Neural progenitor cell (in vitro differentiated cells): Measurements from ENCODE around the gene CHRDL2. TPM values are rescaled to one million over a fixed set of nuclear protein-coding genes. Genes with fewer than 3 reads are reported as not detected.

Source experiments
- DNase-seq: peaks from one replicate; pipeline ENCODE4 v3.0.0-alpha.2; 2016; ENCODE audit warnings: low spot score
- H2AFZ ChIP-seq: fragments of 200-600 bp; sonication (generic); replicated peaks from 2 replicates; pipeline ENCODE4 v1.6.1; 2016; ENCODE audit warnings: antibody characterized with exemption
- H3F3A ChIP-seq: fragments of 200-600 bp; sonication (generic); 2 replicates; pipeline ENCODE4 v1.6.1; 2016; ENCODE audit warnings: antibody characterized with exemption, low read depth
- H3K27ac ChIP-seq: fragments of 200-600 bp; sonication (generic); 2 replicates; pipeline ENCODE4 v1.5.1; 2016; ENCODE audit warnings: mild to moderate bottlenecking
- H3K27me3 ChIP-seq: fragments of 200-600 bp; sonication (generic); 2 replicates; pipeline ENCODE4 v1.6.1; 2016; ENCODE audit warnings: mild to moderate bottlenecking, moderate library complexity
- H3K36me3 ChIP-seq: fragments of 200-600 bp; sonication (generic); 2 replicates; pipeline ENCODE4 v1.5.1; 2016
- H3K4me1 ChIP-seq: fragments of 200-600 bp; sonication (generic); 2 replicates; pipeline ENCODE4 v1.6.1; 2016; ENCODE audit warnings: mixed run types
- H3K4me2 ChIP-seq: fragments of 200-600 bp; sonication (generic); 2 replicates; pipeline ENCODE4 v1.6.1; 2016
- H3K4me3 ChIP-seq: fragments of 200-600 bp; sonication (generic); 2 replicates; pipeline ENCODE4 v1.5.1; 2016
- H3K79me2 ChIP-seq: fragments of 200-600 bp; sonication (generic); 2 replicates; pipeline ENCODE4 v1.6.1; 2016; ENCODE audit warnings: low read depth
- H3K9ac ChIP-seq: fragments of 200-600 bp; sonication (generic); 2 replicates; pipeline ENCODE4 v1.6.1; 2016
- H3K9me3 ChIP-seq: fragments of 200-600 bp; sonication (generic); 2 replicates; pipeline ENCODE4 v1.5.1; 2016; ENCODE audit warnings: low read depth
- H4K20me1 ChIP-seq: fragments of 200-600 bp; sonication (generic); 2 replicates; pipeline ENCODE4 v1.6.1; 2016; ENCODE audit warnings: low read depth
- H3K27ac Mint-ChIP-seq: 3 replicates; pipeline ENCODE4 v1.8.0; 2021; ENCODE audit warnings: mixed read lengths
- H3K27me3 Mint-ChIP-seq: 2 replicates; pipeline ENCODE4 v1.8.0; 2022; ENCODE audit warnings: low read depth, mild to moderate bottlenecking, inconsistent platforms, moderate library complexity, mixed read lengths; ENCODE audit not compliant: insufficient read depth
- H3K36me3 Mint-ChIP-seq: 3 replicates; pipeline ENCODE4 v1.8.0; 2021; ENCODE audit warnings: mixed read lengths
- H3K4me1 Mint-ChIP-seq: 3 replicates; pipeline ENCODE4 v1.8.0; 2021; ENCODE audit warnings: mixed read lengths
- H3K4me3 Mint-ChIP-seq: 3 replicates; pipeline ENCODE4 v1.8.0; 2021; ENCODE audit warnings: mild to moderate bottlenecking, moderate library complexity, mixed read lengths
- H3K9me3 Mint-ChIP-seq: 3 replicates; pipeline ENCODE4 v1.8.0; 2020; ENCODE audit warnings: mixed read lengths
- EZH2 ChIP-seq: fragments of 200-600 bp; sonication (generic); IDR thresholded peaks from 2 replicates; pipeline ENCODE4 v1.6.1; 2017; ENCODE audit warnings: antibody characterized with exemption, mild to moderate bottlenecking, moderate library complexity
- EZH2phosphoT487 ChIP-seq: fragments of 200-600 bp; sonication (generic); IDR thresholded peaks from 2 replicates; pipeline ENCODE4 v1.6.1; 2017; ENCODE audit warnings: antibody characterized with exemption
- total RNA-seq: library from RNA; depleted of rRNA; stranded (reverse); fragments of >200 nt; gene quantifications from 2 replicates; pipeline ENCODE4 v1.2.3, GENCODE V29; 2015; ENCODE audit warnings: low replicate concordance
- TF ChIP-seq, protein P1 (sequence below): fragments of 200-600 bp; sonication (generic); IDR thresholded peaks from 2 replicates; pipeline ENCODE4 v1.5.1; 2017; ENCODE audit warnings: antibody characterized with exemption, mild to moderate bottlenecking

CHRDL2 gene
- total RNA-seq, 1 donor from 2014 or later = not detected

DNA sequence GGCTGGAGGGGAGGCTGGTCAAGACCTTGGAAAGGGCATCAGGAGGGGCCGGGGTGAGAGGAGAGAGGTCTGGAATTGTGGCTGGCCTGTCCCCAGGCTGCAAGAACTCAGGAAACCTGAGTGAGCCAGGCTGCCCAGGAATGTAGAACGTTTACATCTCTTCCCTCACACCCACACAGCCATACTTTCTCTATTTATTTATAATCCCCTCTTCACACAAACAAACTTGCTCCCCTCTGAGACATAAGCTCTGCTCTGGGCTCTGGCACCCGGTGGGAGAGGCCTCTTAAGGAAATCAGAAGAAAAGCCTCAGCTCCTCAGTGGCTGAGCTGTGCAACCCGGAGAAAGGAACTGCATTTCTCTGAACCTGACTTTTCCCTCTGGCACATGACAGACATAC, 5.5 kb downstream of the CHRDL2 start:
- Histone ChIP-seq H3K4me2 (no peak overlapping the region), H3K4me1 (peaks cover 5% of the 10 kb centered on the region), H4K20me1 (peaks cover 12% of the 10 kb centered on the region), H3K27me3 (peaks cover 54% of the 10 kb centered on the region), H3F3A (peaks cover 13% of the 10 kb centered on the region), H2AFZ (no peak overlapping the region), H3K9ac (no peak overlapping the region), H3K36me3 (no peaks in the 10 kb centered on the region), H3K79me2 (no peaks in the 10 kb centered on the region), H3K4me3 (no peak overlapping the region), H3K9me3 (no peaks in the 10 kb centered on the region), H3K27ac (no peak overlapping the region)
- Mint-ChIP-seq H3K4me3 (no peak overlapping the region), H3K9me3 (no peaks in the 10 kb centered on the region), H3K27me3 (peaks cover 32% of the 10 kb centered on the region), H3K4me1 (peaks cover 13% of the 10 kb centered on the region), H3K36me3 (no peaks in the 10 kb centered on the region), H3K27ac (no peak overlapping the region)
- TF ChIP-seq, protein P1, sequence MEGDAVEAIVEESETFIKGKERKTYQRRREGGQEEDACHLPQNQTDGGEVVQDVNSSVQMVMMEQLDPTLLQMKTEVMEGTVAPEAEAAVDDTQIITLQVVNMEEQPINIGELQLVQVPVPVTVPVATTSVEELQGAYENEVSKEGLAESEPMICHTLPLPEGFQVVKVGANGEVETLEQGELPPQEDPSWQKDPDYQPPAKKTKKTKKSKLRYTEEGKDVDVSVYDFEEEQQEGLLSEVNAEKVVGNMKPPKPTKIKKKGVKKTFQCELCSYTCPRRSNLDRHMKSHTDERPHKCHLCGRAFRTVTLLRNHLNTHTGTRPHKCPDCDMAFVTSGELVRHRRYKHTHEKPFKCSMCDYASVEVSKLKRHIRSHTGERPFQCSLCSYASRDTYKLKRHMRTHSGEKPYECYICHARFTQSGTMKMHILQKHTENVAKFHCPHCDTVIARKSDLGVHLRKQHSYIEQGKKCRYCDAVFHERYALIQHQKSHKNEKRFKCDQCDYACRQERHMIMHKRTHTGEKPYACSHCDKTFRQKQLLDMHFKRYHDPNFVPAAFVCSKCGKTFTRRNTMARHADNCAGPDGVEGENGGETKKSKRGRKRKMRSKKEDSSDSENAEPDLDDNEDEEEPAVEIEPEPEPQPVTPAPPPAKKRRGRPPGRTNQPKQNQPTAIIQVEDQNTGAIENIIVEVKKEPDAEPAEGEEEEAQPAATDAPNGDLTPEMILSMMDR = no peak
- TF ChIP-seq EZH2phosphoT487 (no peak), EZH2 (no peak)
- no peak for DNase-seq

DNA sequence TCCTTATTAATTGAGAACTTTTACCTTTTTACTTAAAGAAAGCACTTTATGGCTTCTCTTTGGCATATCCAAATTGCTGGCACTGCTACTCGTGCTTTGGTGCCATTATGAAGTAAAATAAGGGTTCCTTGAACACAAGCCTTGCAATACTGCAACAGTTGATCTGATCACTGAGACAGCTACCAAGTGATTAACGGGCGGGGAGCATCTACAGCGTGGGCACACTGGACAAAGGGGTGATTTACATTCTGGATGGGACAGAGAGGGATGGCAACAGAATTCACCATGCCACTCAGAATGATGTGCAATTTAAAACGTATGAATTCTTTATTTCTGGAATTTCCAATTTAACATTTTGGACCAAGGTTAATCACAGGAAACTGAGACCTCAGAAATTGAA, 7.7 kb downstream of the CHRDL2 start:
- no peak overlapping the region for H2AFZ ChIP-seq
- TF ChIP-seq EZH2phosphoT487 = no peak
- TF ChIP-seq EZH2 = no peak
- no peak overlapping the region for H3K4me2 ChIP-seq
- H3K27ac ChIP-seq = no peak overlapping the region
- H3K79me2 ChIP-seq = no peaks in the 10 kb centered on the region
- H3K9me3 ChIP-seq = no peaks in the 10 kb centered on the region
- DNase-seq = no peak
- H3K27ac Mint-ChIP-seq = no peak overlapping the region
- peaks cover 32% of the 10 kb centered on the region for H3K27me3 ChIP-seq
- H3K27me3 Mint-ChIP-seq = peaks cover 11% of the 10 kb centered on the region
- H3K36me3 Mint-ChIP-seq = no peaks in the 10 kb centered on the region
- no peaks in the 10 kb centered on the region for H3F3A ChIP-seq
- no peak overlapping the region for H3K4me3 Mint-ChIP-seq
- H3K9me3 Mint-ChIP-seq = no peaks in the 10 kb centered on the region
- no peak overlapping the region for H3K9ac ChIP-seq
- H3K4me3 ChIP-seq = no peak overlapping the region
- H3K4me1 Mint-ChIP-seq = peaks cover 12% of the 10 kb centered on the region
- peaks cover 12% of the 10 kb centered on the region for H3K4me1 ChIP-seq
- H3K36me3 ChIP-seq = no peaks in the 10 kb centered on the region
- H4K20me1 ChIP-seq = peaks cover 4% of the 10 kb centered on the region

DNA sequence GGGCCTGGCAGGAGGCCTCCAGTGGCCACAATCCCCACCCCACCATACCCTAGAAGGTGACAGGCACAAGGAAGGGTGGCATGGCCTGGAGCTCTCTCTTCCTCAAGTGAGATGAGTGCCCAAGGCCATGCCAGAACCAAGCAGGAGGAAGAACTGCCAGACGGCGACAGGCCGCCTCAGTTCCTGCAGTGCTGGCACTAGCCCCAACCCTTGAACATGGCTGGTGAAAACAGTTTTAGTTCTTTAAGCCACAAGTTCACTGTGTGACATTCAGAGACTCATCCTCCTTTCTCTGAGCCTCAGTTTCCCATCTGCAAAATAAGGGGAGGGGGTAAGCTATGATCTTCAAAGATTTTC, 9.8 kb downstream of the CHRDL2 start:
- no peak for DNase-seq
- peaks cover 14% of the 10 kb centered on the region for H3K27me3 ChIP-seq
- Mint-ChIP-seq H3K4me1 (peaks cover 17% of the 10 kb centered on the region), H3K4me3 (no peak overlapping the region), H3K27ac (no peak overlapping the region), H3K9me3 (no peaks in the 10 kb centered on the region), H3K27me3 (peaks cover 10% of the 10 kb centered on the region), H3K36me3 (no peaks in the 10 kb centered on the region)
- H4K20me1 ChIP-seq = peaks cover 4% of the 10 kb centered on the region
- H3K36me3 ChIP-seq = no peaks in the 10 kb centered on the region
- no peaks in the 10 kb centered on the region for H3F3A ChIP-seq
- peaks cover 29% of the 10 kb centered on the region for H3K4me1 ChIP-seq
- H3K9ac ChIP-seq = no peak overlapping the region
- TF ChIP-seq, protein P1 = no peak
- TF ChIP-seq EZH2phosphoT487 (no peak), EZH2 (no peak)
- H3K4me2 ChIP-seq = no peak overlapping the region
- no peak overlapping the region for H3K4me3 ChIP-seq
- H2AFZ ChIP-seq = no peak overlapping the region
- H3K9me3 ChIP-seq = no peaks in the 10 kb centered on the region
- no peak overlapping the region for H3K27ac ChIP-seq
- no peaks in the 10 kb centered on the region for H3K79me2 ChIP-seq

DNA sequence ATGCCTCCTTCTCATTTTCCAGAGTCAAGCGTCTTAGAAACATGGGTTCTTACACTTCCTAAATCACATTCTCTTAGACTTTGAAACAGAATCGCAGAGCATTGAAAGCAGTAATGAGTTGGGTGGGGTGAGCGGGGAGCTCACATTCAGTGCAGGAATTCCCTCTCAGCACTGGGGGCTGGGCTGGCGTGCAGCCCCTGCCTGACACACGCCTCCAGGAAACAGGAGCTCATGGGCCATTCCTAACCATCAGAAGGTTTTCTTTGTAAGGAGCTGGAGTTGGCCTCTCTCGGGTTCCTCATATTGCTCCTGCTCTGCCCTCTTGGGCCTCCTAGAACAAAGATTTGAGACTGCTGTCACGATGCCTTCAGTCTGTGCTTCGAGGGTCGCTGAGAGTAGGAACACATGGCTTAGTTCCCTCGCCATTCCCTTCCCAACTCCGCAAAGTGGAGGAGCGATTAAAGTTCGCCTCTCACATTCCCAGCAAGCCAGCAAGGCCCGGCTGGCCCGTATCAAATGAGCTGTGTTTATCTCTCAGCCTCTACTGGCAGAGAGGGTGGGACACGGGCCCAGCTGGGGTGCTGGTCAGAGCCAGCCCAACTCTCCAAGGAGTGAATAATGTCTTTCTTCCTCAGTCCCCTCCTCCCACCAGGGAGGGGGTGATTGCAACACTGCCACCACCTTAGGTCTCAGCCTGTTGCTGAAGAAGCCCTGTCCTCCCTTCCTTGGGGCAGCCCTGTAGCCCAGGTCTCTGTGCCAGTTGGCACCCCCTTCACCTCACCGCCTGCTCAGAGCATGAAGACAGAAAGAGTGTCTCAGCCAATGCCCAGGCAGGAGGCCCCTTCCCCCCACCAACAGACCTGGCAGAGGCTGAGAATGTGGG, 10.4 kb downstream of the CHRDL2 start:
- TF ChIP-seq, protein P1 = no peak
- TF ChIP-seq EZH2phosphoT487 (no peak), EZH2 (no peak)
- no peak overlapping the region for H3K4me3 ChIP-seq
- DNase-seq = no peak
- Mint-ChIP-seq H3K4me3 (no peak overlapping the region), H3K27ac (peak overlapping the region; percentile 34), H3K4me1 (peaks cover 16% of the 10 kb centered on the region), H3K36me3 (no peaks in the 10 kb centered on the region), H3K27me3 (peaks cover 7% of the 10 kb centered on the region), H3K9me3 (no peaks in the 10 kb centered on the region)
- no peak overlapping the region for H3K27ac ChIP-seq
- no peak overlapping the region for H3K9ac ChIP-seq
- no peaks in the 10 kb centered on the region for H3K9me3 ChIP-seq
- H3K27me3 ChIP-seq = peaks cover 8% of the 10 kb centered on the region
- H3F3A ChIP-seq = no peaks in the 10 kb centered on the region
- H2AFZ ChIP-seq = peak overlapping the region; percentile 23
- H3K79me2 ChIP-seq = no peaks in the 10 kb centered on the region
- H3K36me3 ChIP-seq = no peaks in the 10 kb centered on the region
- H3K4me2 ChIP-seq = peak overlapping the region; percentile 43
- H3K4me1 ChIP-seq = peaks cover 29% of the 10 kb centered on the region
- H4K20me1 ChIP-seq = no peaks in the 10 kb centered on the region
